GM18909 (cell line): Measurements from ENCODE around the gene ZRANB2.

Experiments
- ATAC-seq: cut with Tn5 transposase; IDR thresholded peaks from one replicate; pipeline ENCODE4 v1.9.1; 2021; ENCODE audit warnings: mild to moderate bottlenecking; ENCODE audit not compliant: unreplicated experiment, poor library complexity

Gene ZRANB2

DNA sequence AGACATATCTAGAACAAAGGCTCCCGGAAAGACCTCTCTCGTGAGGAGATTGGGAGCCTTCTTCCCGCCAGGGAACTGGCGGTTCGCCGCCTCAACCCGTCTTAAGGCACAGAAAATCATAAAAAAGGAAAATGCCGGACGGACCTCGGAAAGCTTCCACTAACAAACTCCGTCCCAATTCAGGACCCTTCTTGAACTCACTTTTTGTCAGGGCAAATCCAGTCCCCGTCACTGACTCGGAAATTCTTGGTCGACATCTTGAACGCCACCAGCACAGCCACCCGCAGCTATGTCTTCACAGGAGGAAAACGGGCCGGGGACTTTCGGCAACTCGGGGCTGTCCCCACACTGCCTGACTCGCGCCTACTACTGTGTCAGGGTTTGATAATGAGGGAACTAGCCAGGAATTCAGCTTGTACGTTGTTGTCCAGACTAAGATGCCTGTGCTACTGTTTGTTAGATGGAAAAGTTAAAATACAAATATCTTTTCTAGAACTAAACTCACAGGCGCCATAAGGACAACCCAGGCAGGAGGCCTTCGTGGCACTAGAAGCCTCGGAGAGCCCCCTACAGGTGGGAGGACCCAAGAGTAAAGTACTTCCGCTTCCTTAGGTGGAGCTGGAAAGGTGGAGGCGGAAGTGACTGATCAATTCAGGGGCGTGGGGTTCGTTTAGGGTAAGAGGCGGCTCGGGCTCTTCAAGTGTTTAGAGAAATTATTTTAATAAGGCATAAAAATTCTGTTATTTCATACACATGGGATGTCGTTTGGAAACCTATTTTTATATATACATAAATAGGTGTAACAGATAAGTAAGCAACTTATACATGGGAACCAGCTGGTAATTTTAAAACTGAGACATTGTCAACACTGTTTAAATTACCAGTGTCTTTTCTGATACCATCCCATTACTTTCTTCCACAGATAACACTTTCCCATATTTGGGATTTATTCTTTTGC lies at the start of gene ZRANB2:
Gene ZRANB2, minus strand, starts transcription at position 297 of the 958 bp plus-strand sequence. Its CDS starts 40 bp downstream, at position 257.
- peak; percentile 99 for ATAC-seq

GRCh38 chr1:71128060-71128459 lies 47.2 kb upstream of the ZRANB2 start:
- ATAC-seq = no peak

GRCh38 chr1:71118086-71118485 lies 37.3 kb upstream of the ZRANB2 start:
- ATAC-seq = no peak

- ATAC-seq = no peak
Observed at GRCh38 chr1:71116729-71117128, 35.9 kb upstream of the ZRANB2 start.

GRCh38 chr1:71106658-71107322 lies 26.0 kb upstream of the ZRANB2 start:
- ATAC-seq = no peak

- ATAC-seq = no peak
Observed at GRCh38 chr1:71104417-71104816, 23.6 kb upstream of the ZRANB2 start.

GRCh38 chr1:71101839-71102376 lies 21.1 kb upstream of the ZRANB2 start:
- ATAC-seq = no peak

DNA sequence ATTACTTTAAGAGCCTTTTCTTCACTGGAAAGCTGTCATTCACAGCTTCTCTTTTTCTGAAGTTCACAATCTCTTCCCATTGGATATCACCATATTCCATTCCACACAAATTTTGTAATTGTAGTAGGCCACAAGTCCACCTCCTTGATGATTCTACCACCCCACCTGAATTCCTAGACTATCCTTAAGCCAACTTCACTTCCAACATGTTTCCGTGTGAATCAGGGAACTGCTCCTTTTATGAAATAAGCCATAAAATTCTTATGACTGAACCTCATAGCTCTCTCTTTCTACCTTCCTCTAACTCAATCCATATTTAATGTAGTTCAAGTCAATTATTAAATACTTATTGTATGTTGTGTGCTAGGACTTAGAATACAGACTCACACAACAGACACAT lies 16.6 kb upstream of the ZRANB2 start:
- ATAC-seq = no peak

DNA sequence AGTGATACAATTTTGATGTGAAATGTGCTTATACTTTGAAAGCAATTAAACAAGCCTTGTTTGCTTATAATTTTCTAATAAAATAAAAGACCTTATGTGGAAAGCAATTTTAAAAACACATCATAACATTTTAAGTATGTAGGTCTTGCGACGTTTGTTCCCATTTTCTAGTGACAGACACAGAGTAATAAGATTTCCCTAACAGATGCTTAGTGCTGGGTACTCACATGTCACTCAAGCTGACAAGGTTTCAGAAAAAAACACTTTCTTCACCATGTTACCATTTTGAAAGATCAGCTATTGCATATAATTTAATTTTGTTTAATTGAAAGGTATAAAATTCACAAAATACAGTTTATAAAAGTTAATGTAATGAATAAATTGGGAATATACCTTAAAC lies 14.1 kb upstream of the ZRANB2 start:
- no peak for ATAC-seq

DNA sequence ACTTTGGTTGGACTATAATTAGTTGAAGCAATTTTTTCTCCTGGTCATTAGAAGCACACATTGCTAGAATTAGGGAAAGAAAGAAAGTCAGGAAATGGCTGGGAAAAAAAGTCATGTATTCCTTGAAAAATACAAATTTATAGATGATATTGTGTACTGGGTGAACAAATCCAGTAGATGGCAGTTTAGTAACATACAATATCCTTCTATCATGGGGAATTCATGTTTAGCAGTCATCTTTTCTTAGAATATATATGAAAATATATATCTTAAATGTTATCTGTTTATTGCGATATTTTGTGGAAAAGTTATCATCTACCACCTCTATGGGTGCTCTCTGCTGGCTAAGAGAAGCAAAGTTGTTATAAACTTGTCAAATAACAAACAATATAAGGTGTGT lies 13.1 kb upstream of the ZRANB2 start:
- ATAC-seq = no peak

DNA sequence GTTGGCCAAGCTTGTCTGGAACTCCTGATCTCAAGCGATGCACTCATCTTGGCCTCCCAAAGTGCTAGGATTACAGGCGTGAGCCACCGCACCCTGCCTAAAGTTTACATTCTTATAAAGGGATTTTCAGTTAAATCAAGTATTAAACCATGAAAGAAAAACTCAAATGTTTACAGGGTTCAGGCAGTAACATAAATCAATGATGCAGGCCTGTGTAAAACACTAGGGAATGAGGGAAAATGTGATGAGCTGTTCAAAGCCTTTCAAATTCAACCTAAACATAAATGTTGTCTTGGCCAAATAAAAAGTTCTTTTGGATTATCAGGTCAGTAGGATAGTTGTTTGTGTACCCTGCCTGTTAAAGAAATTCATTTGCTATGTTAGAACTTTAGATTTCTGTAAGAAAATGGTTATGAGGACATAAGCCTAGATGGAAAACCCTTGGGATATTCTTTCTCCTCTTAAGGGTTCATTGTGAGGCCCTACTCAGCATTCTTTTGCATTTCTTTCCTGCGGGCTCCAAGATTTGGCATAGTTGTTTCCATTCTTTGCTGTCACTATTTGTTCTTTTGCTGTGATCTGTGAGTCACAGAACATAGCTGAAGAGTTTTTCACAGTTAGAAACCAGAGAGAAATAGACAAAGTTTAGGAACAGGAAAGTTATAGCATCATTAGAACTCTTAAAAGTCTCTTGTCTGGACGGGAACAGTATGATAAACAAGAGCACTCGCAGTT lies 8.9 kb upstream of the ZRANB2 start:
- no peak for ATAC-seq

DNA sequence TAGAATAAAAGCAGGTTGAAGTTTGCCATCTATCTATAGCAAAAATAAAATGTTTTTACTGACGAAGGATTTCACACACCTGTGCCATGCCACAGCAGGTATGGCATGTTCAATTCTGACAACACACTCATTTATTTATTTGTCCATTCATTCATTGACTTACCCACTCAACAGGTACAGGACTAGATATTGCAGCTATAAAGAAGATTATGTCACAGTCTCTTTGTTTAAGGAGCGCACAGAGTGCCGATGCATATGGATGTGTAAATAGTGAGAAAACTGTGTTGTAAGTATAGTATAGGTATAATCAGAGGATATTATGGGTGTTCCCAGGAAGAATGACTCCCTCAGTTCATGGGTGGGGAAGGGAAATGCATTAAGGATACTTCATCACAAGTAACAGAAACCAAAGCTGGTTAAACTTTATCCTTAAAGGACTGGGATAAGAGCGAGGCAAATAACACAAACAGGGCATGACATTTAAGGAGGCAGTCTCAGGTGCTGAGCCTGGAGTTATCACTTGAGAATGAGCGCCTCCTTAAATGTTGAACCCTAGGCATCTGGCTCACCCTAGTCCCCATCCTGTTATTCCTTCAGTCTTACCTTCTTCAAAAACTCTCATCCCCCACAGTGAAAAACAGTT lies 7.9 kb upstream of the ZRANB2 start:
- ATAC-seq = no peak

DNA sequence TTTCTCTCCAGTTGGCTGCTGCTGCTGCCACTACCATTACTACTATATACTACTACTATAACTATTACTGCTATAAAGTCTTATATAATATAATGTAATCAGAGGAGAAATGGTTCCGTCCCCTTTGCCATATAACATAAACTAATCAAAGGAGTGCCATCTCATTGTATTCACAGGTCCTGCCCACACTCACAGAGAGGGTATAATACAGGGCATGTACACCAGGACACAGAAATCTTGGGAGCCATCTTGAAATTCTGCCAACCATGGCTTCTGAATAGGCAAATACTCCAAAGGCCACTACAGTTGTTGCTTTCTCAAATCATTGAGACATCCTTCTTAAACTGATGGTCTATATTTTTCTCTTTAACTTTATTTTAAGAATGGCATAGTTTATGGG lies 6.9 kb upstream of the ZRANB2 start:
- no peak for ATAC-seq

DNA sequence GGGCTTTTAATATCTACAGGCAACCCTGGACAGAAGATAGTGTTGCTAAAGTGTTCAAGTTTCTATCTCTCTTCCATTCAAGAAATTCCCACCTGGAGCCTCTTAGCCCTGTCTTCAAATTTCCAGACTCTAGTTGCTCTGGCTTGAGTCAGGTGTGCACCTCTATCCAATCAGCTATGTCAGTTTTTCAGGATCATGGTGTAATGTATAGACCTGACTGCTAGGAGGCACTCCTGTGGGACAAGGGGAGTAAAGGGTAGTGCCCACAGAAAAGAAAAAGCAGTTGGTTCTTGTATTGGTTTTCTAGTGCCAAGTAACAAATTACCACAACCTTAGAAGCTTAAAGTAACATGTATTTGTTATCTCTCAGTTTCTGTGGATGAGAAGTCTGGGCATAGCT lies 6.2 kb upstream of the ZRANB2 start:
- no peak for ATAC-seq

DNA sequence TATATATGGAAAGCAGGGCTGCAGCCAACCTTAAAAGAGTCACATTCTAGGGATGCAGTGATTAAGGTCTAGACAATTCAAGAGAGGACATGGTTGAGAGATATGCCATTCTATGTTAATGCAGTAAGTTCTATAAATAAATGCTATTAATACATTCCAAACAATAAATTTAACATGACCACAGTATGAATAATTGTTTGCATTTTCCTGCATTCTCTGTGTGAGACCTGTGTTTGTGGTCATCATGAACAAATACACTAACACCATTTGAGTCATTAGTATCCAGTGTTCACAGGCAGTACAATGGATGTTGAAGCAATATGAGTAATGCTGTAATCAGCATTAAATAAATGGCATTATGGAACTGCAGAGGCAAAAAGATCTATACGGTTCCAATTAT lies 5.5 kb upstream of the ZRANB2 start:
- ATAC-seq = no peak

GRCh38 chr1:71083271-71083670 lies 2.4 kb upstream of the ZRANB2 start:
- no peak for ATAC-seq

- ATAC-seq = no peak
Observed at GRCh38 chr1:71081697-71082080, 854 bp upstream of the ZRANB2 start.

GRCh38 chr1:71080230-71080738 lies 551 bp downstream of the ZRANB2 start:
- ATAC-seq = peak; percentile 23

DNA sequence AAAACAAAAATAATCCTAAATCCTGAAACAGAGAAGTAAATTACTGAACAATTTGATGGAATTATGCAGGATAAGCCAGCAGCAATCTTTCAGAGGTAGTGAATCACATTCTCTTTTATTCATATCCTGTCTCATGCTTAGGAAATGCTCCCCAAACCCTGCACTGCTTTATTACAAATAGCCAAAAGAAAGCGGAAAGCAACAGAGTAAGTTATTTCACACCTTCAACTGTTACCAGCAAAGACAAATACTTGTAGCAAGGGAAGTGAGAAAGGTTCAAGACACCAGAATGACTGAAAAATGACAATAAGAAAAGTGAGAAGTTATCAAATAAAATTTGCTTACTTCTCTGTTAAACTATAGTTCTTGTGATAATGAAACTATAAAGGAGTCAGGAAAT lies 6.2 kb downstream of the ZRANB2 start:
- ATAC-seq = no peak

DNA sequence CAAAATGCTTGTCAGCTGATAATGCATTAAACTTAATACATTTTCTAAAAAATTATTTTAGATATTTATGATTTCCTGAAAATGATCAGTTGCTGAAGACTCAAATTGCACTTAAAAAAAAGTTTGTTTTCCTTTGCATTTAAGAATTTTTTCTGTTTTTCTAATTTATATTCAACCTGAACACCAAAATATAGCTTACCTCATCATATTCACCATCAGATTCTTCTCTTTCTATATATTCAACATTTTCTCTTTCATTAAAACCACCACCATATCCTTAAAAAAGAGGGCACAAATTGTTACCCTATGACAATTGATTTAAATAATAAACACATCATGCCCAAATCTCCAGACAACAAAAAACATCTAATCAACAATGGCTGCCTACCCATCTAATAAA lies 8.6 kb downstream of the ZRANB2 start:
- ATAC-seq = no peak
